Fibroblast of skin of left quadriceps (primary cell): ENCODE data around the gene CMTR1.
A peak's percentile ranks its signal among the peaks of the same experiment; 100 is the strongest.

Experiments used
- DNase-seq, 2 experiments: peaks; one replicate each; pipeline ENCODE4 v3.0.0-alpha.2; 2013; ENCODE audit warnings: low read depth in 2 of 2

The CMTR1 gene

GRCh38 chr6:37478827-37479226, 45.8 kb downstream of the CMTR1 start:
- no peak for DNase-seq

- DNase-seq, result no peak
These were observed 46.3 kb downstream of the CMTR1 start for GRCh38 chr6:37479266-37479854.

- DNase-seq, result no peak
These were observed 47.2 kb downstream of the CMTR1 start for GRCh38 chr6:37480118-37480736.

GRCh38 chr6:37480951-37481534, 48.0 kb downstream of the CMTR1 start:
- DNase-seq, result no peak

- DNase-seq, result no peak
These were observed 48.9 kb downstream of the CMTR1 start for GRCh38 chr6:37481711-37482605.

GRCh38 chr6:37482606-37483251, 49.7 kb downstream of the CMTR1 start:
- no peak for DNase-seq

GRCh38 chr6:37483252-37483901, 50.4 kb downstream of the CMTR1 start:
- no peak for DNase-seq

- DNase-seq, result peak; percentile 5 to 8
These were observed 51.1 kb downstream of the CMTR1 start for GRCh38 chr6:37483917-37484785.

- DNase-seq, result no peak
These were observed 51.8 kb downstream of the CMTR1 start for GRCh38 chr6:37484786-37485170.

GRCh38 chr6:37485291-37485702, 52.3 kb downstream of the CMTR1 start:
- no peak for DNase-seq

- DNase-seq, result no peak
These were observed 53.3 kb downstream of the CMTR1 start for GRCh38 chr6:37486121-37486839.

- no peak for DNase-seq
These were observed 54.8 kb downstream of the CMTR1 start for GRCh38 chr6:37487591-37488380.

- no peak for DNase-seq
These were observed 55.5 kb downstream of the CMTR1 start for GRCh38 chr6:37488476-37488875.

- no peak for DNase-seq
These were observed 56.8 kb downstream of the CMTR1 start for GRCh38 chr6:37489697-37490336.

- no peak for DNase-seq
These were observed 57.6 kb downstream of the CMTR1 start for GRCh38 chr6:37490536-37491170.

GRCh38 chr6:37491171-37491829, 58.3 kb downstream of the CMTR1 start:
- no peak for DNase-seq

GRCh38 chr6:37491830-37492208, 58.8 kb downstream of the CMTR1 start:
- DNase-seq, result no peak
